Mesenchymal stem cell (in vitro differentiated cells and primary cell): ENCODE measurements around the gene RNF144A.

Experiments
- DNase-seq: peaks from one replicate; pipeline ENCODE4 v3.0.0-alpha.2; 2013
- H2AFZ ChIP-seq: one replicate; pipeline ENCODE4 v1.6.1; 2013; ENCODE audit warnings: low read depth, mild to moderate bottlenecking, control low read depth, inconsistent platforms, low read length, moderate library complexity
- H2AK5ac ChIP-seq: 2 replicates; pipeline ENCODE4 v1.6.1; 2013; ENCODE audit warnings: low read length, moderate library complexity, mild to moderate bottlenecking, inconsistent platforms; ENCODE audit not compliant: severe bottlenecking
- H2BK120ac ChIP-seq: one replicate; pipeline ENCODE4 v1.6.1; 2013; ENCODE audit warnings: low read depth, mild to moderate bottlenecking, inconsistent platforms, low read length, moderate library complexity
- H2BK12ac ChIP-seq, 2 experiments: one replicate each; pipeline ENCODE4 v1.6.1; 2013; ENCODE audit warnings: inconsistent platforms in 2 of 2, low read length in 2 of 2, mild to moderate bottlenecking in 2 of 2, moderate library complexity in 2 of 2, control low read depth in 1 of 2
- H2BK15ac ChIP-seq: one replicate; pipeline ENCODE4 v1.6.1; 2013; ENCODE audit warnings: mild to moderate bottlenecking, low read depth, inconsistent platforms; ENCODE audit not compliant: poor library complexity, severe bottlenecking
- H2BK5ac ChIP-seq: 2 replicates; pipeline ENCODE4 v1.6.1; 2013; ENCODE audit warnings: low read depth, mild to moderate bottlenecking, low read length, control low read depth, inconsistent platforms; ENCODE audit not compliant: poor library complexity, severe bottlenecking
- H3K14ac ChIP-seq, 2 experiments: one replicate each; pipeline ENCODE4 v1.6.1; 2013; ENCODE audit warnings: inconsistent platforms in 2 of 2, low read length in 2 of 2, control low read depth in 1 of 2, mild to moderate bottlenecking in 1 of 2, moderate library complexity in 1 of 2
- H3K18ac ChIP-seq, 2 experiments: one replicate each; pipeline ENCODE4 v1.6.1; 2013; ENCODE audit warnings: inconsistent platforms in 2 of 2, low read length in 2 of 2, control low read depth in 1 of 2, low read depth in 1 of 2, mild to moderate bottlenecking in 1 of 2
- H3K23ac ChIP-seq, 2 experiments: one replicate each; pipeline ENCODE4 v1.6.1; 2013; ENCODE audit warnings: inconsistent platforms in 2 of 2, low read length in 2 of 2, mild to moderate bottlenecking in 2 of 2, moderate library complexity in 2 of 2, control low read depth in 1 of 2
- H3K27ac ChIP-seq: 2 replicates; pipeline ENCODE4 v1.5.1; 2013; ENCODE audit warnings: mild to moderate bottlenecking, moderate library complexity, low read length, control low read depth, inconsistent platforms; ENCODE audit not compliant: poor library complexity, severe bottlenecking
- H3K27me3 ChIP-seq, 2 experiments: 2 replicates each; pipeline versions ENCODE4 v1.6.1 to v1.7.0; 2013; ENCODE audit warnings: low read length in 2 of 2, mild to moderate bottlenecking in 2 of 2, moderate library complexity in 2 of 2, control low read depth in 1 of 2, inconsistent platforms in 1 of 2; ENCODE audit not compliant: control insufficient read depth in 1 of 2, insufficient read depth in 1 of 2
- H3K36me3 ChIP-seq, 2 experiments: 2 replicates each; pipeline versions ENCODE4 v1.6.1 to v1.7.0; 2013; ENCODE audit warnings: low read length in 2 of 2, control low read depth in 1 of 2, inconsistent platforms in 1 of 2, low read depth in 1 of 2, mild to moderate bottlenecking in 1 of 2; ENCODE audit not compliant: insufficient read depth in 2 of 2, control insufficient read depth in 1 of 2
- H3K4ac ChIP-seq, 2 experiments: one replicate each; pipeline ENCODE4 v1.6.1; 2013; ENCODE audit warnings: inconsistent platforms in 2 of 2, low read length in 2 of 2, mild to moderate bottlenecking in 2 of 2, moderate library complexity in 2 of 2, control low read depth in 1 of 2, low read depth in 1 of 2
- H3K4me1 ChIP-seq: 2 replicates; pipeline ENCODE4 v1.6.1; 2013; ENCODE audit warnings: low read depth, low read length, control low read depth; ENCODE audit not compliant: control insufficient read depth, insufficient read depth
- H3K4me2 ChIP-seq: 2 replicates; pipeline ENCODE4 v1.6.1; 2013; ENCODE audit warnings: low read length, mild to moderate bottlenecking, inconsistent platforms; ENCODE audit not compliant: poor library complexity, severe bottlenecking
- H3K4me3 ChIP-seq, 2 experiments: 2 replicates each; pipeline versions ENCODE4 v1.5.1 to v1.7.0; 2013; ENCODE audit warnings: low read length in 2 of 2, mild to moderate bottlenecking in 2 of 2, control low read depth in 1 of 2, low read depth in 1 of 2; ENCODE audit not compliant: insufficient read depth in 1 of 2
- H3K79me1 ChIP-seq: replicated peaks from 2 replicates; pipeline ENCODE4 v1.6.1; 2013; ENCODE audit warnings: mild to moderate bottlenecking, control low read depth, low read length, inconsistent platforms; ENCODE audit not compliant: poor library complexity, severe bottlenecking
- H3K9ac ChIP-seq: 2 replicates; pipeline ENCODE4 v1.7.0; 2013; ENCODE audit warnings: mild to moderate bottlenecking, low read length, moderate library complexity
- H3K9me3 ChIP-seq: 2 replicates; pipeline ENCODE4 v1.7.0; 2013; ENCODE audit warnings: mild to moderate bottlenecking, low read length; ENCODE audit not compliant: control insufficient read depth
- H4K8ac ChIP-seq: one replicate; pipeline ENCODE4 v1.6.1; 2013; ENCODE audit warnings: inconsistent platforms, mild to moderate bottlenecking, low read length, moderate library complexity
- H4K91ac ChIP-seq: one replicate; pipeline ENCODE4 v1.6.1; 2013; ENCODE audit warnings: mild to moderate bottlenecking, low read length, inconsistent platforms
- WGBS: methylation state at CpG from one replicate; pipeline ENCODE4 v1.1.7; 2013; ENCODE audit warnings: mixed read lengths; 5-methylcytosine and 5-hydroxymethylcytosine counted together

RNF144A gene

DNA sequence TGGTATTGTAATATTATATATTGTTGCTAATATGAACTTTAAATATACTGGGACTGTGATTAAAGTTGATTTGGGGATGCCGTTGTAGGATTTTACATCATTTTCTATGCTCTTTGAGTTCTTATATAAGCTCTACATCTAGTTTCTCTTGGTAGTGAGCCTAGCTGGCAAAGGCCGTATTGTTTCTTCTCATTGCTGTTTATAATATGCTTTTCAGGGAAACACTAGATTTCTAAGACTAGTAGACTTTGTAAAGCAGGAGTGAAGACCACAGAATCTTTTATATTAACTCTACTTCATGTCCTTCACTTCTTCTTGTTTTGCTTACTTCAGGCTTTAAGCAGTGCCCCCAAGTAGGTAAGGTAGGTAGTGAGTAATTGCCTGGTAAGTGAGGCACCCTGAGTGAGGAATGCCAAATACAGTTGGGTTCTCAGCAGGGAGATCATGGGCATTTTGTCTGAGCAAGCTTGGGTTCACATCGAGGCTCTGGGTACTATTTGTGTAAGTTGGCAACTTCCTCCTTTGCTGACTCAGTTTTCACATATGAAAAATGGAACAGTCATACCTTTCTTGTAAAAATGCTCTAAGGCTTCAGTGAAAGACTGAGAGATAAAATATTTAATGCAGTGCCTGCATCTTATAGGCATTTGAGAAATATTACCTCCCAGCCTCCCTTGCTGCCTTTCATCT is 96.4 kb downstream of the RNF144A start:
- H3K4me2 ChIP-seq: no peak overlapping the region
- H2AFZ ChIP-seq: no peak overlapping the region
- H3K36me3 ChIP-seq: no peaks in the 10 kb centered on the region
- H3K9ac ChIP-seq: peak overlapping the region; percentile 57
- no peaks in the 10 kb centered on the region for H3K79me1 ChIP-seq
- H2BK12ac ChIP-seq: peak overlapping the region in 1 of 2 experiments; percentile 39
- peak overlapping the region in 1 of 2 experiments; percentile 64 for H3K18ac ChIP-seq
- no peaks in the 10 kb centered on the region for H3K9me3 ChIP-seq
- H4K91ac ChIP-seq: no peak overlapping the region
- H3K14ac ChIP-seq: no peak overlapping the region
- H2BK120ac ChIP-seq: no peak overlapping the region
- no peak overlapping the region for H3K23ac ChIP-seq
- no peak overlapping the region for H3K4ac ChIP-seq
- H2BK15ac ChIP-seq: no peak overlapping the region
- H3K4me3 ChIP-seq: no peak overlapping the region
- no peaks in the 10 kb centered on the region for H3K4me1 ChIP-seq
- no peak for DNase-seq
- H2AK5ac ChIP-seq: no peak overlapping the region
- H4K8ac ChIP-seq: no peak overlapping the region
- H2BK5ac ChIP-seq: no peak overlapping the region
- 0% methylated on average over 1 of the region's 3 CpGs for WGBS
- no peaks in the 10 kb centered on the region for H3K27me3 ChIP-seq
- no peak overlapping the region for H3K27ac ChIP-seq

DNA sequence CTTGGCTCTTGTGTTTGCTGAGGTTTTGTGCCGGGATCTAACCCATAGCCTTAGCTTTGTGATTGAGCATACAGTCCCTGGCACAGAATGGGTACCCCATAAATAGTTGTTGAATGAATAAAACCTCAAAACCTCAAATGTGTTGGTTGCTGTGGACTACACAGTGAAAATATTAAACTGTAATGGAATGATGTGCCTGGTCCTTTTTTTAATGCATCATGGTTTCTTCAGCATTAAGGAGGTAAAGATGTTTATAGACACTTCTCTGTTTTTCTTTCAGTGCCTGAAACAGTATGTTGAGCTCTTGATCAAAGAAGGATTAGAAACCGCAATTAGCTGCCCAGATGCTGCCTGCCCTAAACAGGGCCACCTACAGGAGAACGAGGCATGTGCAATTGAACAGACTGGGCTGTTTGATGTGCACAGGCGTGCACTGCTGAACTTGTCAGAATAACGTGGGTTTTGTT is 97.0 kb downstream of the RNF144A start:
- H2BK120ac ChIP-seq: no peak overlapping the region
- no peaks in the 10 kb centered on the region for H3K79me1 ChIP-seq
- H4K91ac ChIP-seq: no peak overlapping the region
- H3K4me3 ChIP-seq: no peak overlapping the region
- H3K9me3 ChIP-seq: no peaks in the 10 kb centered on the region
- no peak overlapping the region for H3K27ac ChIP-seq
- H4K8ac ChIP-seq: no peak overlapping the region
- no peak overlapping the region for H3K14ac ChIP-seq
- peak overlapping the region; percentile 57 for H3K9ac ChIP-seq
- no peak overlapping the region for H2BK12ac ChIP-seq
- no peak overlapping the region for H3K23ac ChIP-seq
- no peak overlapping the region for H2AK5ac ChIP-seq
- peak; percentile 52 for DNase-seq
- H3K4me1 ChIP-seq: no peaks in the 10 kb centered on the region
- WGBS: 78% methylated on average over 5 of the region's 5 CpGs
- H2AFZ ChIP-seq: no peak overlapping the region
- no peak overlapping the region for H3K18ac ChIP-seq
- H3K4ac ChIP-seq: no peak overlapping the region
- H3K4me2 ChIP-seq: no peak overlapping the region
- no peaks in the 10 kb centered on the region for H3K27me3 ChIP-seq
- peaks cover 0 to 4% of the 10 kb centered on the region in 2 experiments for H3K36me3 ChIP-seq
- H2BK15ac ChIP-seq: no peak overlapping the region
- no peak overlapping the region for H2BK5ac ChIP-seq

DNA sequence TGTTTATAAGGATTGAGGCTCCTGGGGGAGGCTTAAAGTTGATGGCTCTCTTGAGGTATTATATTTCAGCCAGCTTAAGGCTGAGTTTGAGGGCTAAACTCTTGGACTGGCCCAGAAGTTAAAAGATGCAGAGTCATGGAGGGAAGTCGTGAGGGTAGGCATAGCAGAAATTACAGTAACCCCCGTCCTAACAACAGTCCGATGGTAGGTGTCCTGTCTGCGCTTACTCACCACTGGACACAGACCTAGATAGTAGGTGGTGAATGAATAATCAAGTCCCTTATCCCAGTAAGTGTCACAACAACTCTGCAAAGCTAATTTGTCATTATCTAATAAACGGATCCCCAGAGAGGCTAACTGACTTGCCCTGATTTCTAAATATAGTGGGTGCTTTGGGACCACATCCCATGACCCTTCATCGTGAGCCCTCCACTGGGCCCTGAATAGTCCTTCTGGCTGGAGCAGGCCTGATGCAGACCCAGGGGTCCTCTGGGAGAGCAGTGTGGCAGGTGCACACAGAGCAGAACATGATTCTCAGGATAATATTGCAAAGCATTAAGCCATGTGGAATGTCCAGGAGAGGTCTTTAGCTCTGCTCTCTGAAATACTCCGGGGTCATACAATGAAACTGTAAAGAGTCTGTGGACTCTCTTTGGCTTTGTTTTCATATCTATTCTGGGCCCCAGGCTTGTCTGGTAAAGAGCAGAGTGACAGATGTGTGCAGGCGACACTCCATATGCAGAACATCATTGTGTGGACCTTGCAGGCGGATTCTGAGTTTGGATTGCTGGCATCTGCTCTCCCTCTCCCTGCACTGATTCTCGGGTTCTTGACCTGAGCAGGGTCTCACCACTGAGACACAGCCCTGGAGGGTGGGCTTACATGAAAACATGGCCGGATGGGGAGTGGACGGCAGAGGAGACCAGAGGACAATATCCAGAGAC is 98.1 kb downstream of the RNF144A start:
- Histone ChIP-seq H3K27ac (no peak overlapping the region), H3K4me1 (peaks cover 5% of the 10 kb centered on the region), H3K27me3 (no peaks in the 10 kb centered on the region), H3K9ac (peak overlapping the region; percentile 57), H2AFZ (no peak overlapping the region), H3K14ac (no peak overlapping the region), H2AK5ac (no peak overlapping the region), H3K18ac (peak overlapping the region in 1 of 2 experiments; percentile 28), H3K23ac (no peak overlapping the region), H3K4ac (peak overlapping the region in 1 of 2 experiments; percentile 24), H2BK120ac (no peak overlapping the region), H3K79me1 (no peaks in the 10 kb centered on the region), H3K4me3 (no peak overlapping the region), H3K4me2 (no peak overlapping the region), H2BK15ac (no peak overlapping the region), H3K36me3 (peaks cover 0 to 5% of the 10 kb centered on the region in 2 experiments), H3K9me3 (no peaks in the 10 kb centered on the region), H4K8ac (no peak overlapping the region), H4K91ac (no peak overlapping the region), H2BK5ac (no peak overlapping the region), H2BK12ac (no peak overlapping the region)
- DNase-seq: no peak
- WGBS: 72% methylated on average over 11 of the region's 12 CpGs

DNA sequence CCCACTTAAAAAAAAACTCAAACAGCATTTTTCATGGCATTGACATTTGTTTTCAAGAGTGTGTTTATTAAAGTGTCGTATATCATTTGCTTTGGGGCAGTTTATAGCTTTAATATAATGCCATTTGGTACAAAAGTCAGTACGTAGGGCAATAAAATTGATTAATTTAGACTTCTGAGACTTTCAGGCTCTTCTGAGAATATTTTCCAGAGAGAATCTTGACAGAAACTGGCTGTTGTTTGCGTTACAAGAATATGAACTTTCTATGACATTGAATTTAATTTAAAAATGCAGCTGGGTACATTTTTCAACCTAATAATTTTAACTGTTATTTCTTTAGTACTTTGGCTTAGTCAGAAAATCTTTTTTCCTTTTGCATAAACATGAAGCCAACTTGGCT is 98.9 kb downstream of the RNF144A start:
- Histone ChIP-seq H3K27me3 (no peaks in the 10 kb centered on the region), H3K14ac (no peak overlapping the region), H3K4me1 (peaks cover 7% of the 10 kb centered on the region)

More for the DNA sequence above, 98.9 kb downstream of the RNF144A start:
- Histone ChIP-seq H3K9me3 (no peaks in the 10 kb centered on the region), H2BK12ac (no peak overlapping the region), H3K4me2 (no peak overlapping the region), H2AFZ (no peak overlapping the region), H3K79me1 (no peaks in the 10 kb centered on the region), H4K91ac (no peak overlapping the region), H3K36me3 (peaks cover 0 to 13% of the 10 kb centered on the region in 2 experiments), H3K4me3 (no peak overlapping the region), H3K23ac (no peak overlapping the region), H4K8ac (no peak overlapping the region), H2BK5ac (no peak overlapping the region), H3K9ac (no peak overlapping the region), H3K27ac (no peak overlapping the region), H3K4ac (no peak overlapping the region), H2BK15ac (no peak overlapping the region), H2AK5ac (no peak overlapping the region), H2BK120ac (no peak overlapping the region), H3K18ac (no peak overlapping the region)
- DNase-seq: no peak
- 88% methylated on average over 2 of the region's 3 CpGs for whole genome bisulfite sequencing
